Hepatic stellate cell (primary cell): ENCODE data around the gene PACRG.

Source experiments
- DNase-seq: peaks from one replicate; pipeline ENCODE4 v3.0.0; 2011; ENCODE audit warnings: low spot score

Gene PACRG

GRCh38 chr6:163243692-163244589, 516.2 kb downstream of the PACRG start:
- DNase-seq: no peak

DNA sequence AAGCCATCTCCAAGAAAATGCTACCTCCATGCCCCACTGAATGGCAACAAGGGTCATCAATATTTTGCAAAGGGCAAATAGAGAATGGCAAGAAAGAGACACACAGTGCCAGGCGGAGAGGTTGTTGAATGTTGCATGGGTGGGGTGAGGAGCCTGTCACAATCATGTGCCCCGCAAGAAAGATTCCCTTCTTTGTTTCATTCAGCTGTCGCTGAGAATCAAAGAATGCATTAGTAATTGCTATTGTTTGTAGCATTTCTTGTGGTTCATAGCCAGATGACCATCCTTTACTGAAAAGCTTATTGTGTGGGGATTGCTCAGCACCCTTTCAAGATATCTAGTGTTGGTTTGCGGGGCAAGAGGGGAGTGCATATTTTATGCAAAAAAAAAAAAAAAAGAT, 520.3 kb downstream of the PACRG start:
- DNase-seq: no peak

- DNase-seq: no peak
Observed at GRCh38 chr6:163249651-163250101, 521.9 kb downstream of the PACRG start.

- no peak for DNase-seq
Observed at GRCh38 chr6:163250116-163250515, 522.3 kb downstream of the PACRG start.

- DNase-seq: no peak
Observed at GRCh38 chr6:163252061-163252591, 524.4 kb downstream of the PACRG start.

- DNase-seq: no peak
Observed at GRCh38 chr6:163253556-163254213, 525.9 kb downstream of the PACRG start.

DNA sequence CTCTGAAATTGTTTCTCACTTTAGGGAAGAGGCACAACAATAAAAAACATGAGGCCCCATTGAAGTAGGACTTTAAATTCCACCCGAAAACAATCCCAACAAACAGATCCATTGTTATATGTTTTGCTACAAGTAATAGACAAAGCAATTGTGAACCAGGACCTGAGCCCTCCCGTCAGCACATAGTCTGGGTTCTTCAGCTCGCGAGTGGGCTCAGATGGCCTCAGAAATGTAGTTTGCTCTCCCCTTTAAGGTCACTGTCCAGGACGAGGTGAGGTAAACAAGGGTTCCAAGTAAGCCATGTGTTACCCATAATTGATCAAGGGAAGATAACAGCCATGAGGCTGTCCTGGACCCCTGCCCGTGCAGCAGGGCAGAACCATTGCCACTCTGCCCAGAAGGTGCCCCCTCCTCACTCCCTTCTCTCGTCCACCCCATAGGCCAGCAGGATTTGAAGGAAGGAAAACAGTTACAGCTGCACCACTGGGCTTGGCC, 526.6 kb downstream of the PACRG start:
- no peak for DNase-seq

- no peak for DNase-seq
Observed at GRCh38 chr6:163255265-163255664, 527.5 kb downstream of the PACRG start.

DNA sequence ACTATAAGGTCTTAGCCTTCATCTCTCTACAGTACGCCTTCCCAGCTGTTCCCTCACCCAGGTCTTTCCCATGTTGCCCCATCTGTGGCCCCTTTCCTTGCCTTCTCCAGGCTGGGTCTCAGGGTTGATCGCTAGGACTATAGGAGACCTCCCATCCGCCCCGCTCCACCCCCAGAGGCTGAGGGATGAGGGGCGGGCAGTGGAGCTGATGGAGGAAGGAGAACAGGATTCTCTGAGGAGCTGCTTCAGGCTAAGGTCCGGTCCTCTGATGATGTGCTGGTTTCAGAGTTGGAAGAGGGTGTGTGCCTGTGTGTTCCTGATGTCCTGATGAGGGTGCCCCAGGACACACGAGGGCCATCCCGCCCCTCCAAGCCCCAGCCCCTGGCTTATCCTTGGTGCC, 531.9 kb downstream of the PACRG start:
- DNase-seq: no peak

DNA sequence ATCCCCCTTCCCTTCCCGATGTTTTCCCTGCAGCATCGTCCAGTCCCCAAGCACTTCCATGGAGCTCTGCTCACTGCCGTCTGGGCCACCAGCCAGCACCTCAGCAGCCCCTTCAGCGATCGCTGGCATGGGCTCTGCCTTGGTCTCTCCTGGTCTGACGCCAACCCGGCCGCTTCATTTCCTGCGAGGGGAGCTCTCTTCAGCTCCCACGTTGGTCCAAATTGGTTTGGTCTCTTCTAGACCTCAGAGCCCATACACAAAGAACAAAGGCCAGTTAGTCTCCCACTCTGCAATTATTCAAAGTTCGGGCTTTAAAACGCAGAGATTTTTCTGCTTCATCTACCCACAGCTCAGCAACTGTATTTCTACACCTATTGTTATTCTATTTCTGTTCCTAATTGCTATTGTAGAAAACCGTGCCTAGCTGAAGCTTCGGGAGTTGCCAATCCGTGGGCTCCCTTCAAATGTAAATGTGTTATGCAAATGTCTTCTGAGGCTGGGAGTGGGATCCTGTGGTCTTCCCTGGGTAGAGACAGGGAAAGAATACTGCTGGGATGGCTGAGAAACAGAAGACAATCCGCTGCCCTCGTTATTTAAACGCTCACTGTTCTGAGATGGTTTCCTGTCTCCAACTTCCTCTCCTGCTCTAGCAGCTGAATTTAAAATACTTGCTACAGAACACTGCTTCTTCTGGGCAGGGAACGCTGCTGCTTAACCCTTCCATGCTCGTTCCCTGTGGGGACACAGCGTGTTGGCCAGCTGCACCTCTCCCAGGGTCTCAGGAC, 532.5 kb downstream of the PACRG start:
- DNase-seq: no peak

DNA sequence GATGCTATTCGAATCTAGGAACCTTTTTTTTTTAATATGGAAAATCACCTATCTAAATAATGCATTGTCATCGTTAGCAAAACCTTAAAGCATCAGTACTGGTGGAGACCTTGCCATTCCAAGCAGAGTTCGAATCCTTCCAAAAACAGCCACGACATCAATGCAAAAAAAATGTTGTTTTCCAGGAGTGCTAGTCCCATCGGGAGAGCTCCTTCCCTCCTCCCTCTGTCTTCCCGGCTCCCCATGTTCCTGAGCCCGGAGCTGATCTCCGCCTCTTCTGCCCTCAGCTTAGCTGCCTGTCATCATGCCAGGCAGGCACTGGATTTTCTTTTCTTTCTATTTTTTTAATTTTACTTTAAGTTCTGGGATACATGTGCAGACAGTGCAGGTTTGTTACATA, 533.1 kb downstream of the PACRG start:
- DNase-seq: no peak

DNA sequence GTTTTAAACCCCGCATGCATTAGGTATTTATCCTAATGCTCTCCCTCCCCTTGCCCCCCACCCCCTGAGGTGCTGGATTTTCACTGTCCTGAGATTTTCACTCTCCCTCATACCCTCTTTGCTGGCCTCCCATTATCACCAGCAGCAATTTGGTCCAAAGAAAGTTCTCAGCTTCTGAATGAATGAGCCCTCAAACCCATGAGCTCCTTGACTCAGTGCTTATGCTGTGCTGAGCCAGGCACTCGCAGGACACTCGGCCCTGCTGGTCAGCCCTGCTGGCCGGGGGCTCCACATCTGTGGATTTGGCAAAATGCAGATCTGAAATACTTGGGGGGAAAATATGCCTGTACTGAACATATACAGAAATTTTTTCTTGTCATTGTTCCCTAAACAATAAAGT, 533.6 kb downstream of the PACRG start:
- no peak for DNase-seq

DNA sequence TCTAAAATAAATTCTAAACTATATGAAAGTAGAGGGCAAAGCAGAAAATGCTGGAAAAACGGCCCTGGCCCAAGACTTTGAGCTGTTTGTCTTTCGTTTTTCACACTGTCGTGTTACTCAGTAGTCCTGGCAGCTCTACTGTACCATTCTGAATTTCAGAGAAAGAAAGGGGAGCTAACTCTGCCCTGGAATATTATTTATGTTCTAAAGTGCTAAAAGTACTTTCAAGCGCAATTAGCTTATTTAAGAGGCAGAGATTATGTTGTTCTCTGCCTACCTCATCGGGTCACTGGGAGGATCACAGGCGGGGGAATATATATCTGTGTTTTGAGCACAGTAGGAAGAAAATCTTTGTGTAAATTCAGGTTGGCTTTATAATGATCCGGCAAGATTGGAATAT, 534.3 kb downstream of the PACRG start:
- no peak for DNase-seq

- no peak for DNase-seq
Observed at GRCh38 chr6:163263196-163263595, 535.4 kb downstream of the PACRG start.

GRCh38 chr6:163263998-163264661, 536.4 kb downstream of the PACRG start:
- DNase-seq: no peak

GRCh38 chr6:163264662-163265035, 536.9 kb downstream of the PACRG start:
- DNase-seq: no peak

DNA sequence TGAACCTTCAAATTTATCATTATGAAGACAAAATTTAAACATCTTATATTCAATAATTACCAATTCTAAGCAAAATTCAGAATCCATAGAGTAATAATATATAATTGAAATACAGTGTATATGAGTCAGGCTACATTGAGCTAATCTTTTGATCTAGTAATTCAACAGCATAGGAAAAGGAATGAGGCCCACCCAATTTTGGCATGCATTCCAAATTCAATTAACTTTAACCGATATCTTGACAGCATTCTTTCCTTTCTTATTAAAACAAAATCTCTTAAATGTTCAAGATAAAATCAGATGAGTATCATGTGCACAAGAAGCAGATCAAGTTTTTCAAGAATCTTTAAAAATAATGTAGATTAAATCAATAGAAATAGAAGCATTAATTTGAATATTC, 553.9 kb downstream of the PACRG start:
- DNase-seq: no peak

- DNase-seq: no peak
Observed at GRCh38 chr6:163282672-163283071, 554.9 kb downstream of the PACRG start.

GRCh38 chr6:163284151-163284550, 556.4 kb downstream of the PACRG start:
- DNase-seq: no peak

DNA sequence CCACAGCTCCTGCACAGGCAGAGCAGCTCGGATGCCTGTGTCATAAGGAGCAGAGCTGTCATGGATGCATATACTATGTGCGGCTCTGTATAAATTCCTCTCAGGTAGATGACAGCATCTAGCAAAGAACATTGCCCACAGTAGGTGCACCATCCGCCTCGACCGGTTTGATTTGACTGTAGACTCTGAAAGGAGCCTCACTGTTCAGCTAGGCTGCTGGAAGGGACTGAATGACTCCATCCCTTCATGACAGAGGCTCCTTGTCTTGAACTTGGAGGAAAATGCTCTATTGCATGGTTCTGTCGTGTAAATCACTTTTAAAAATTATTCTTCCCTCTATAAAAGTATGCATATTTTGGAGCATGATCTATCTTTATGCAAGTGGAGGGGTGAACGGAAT, 557.9 kb downstream of the PACRG start:
- no peak for DNase-seq

DNA sequence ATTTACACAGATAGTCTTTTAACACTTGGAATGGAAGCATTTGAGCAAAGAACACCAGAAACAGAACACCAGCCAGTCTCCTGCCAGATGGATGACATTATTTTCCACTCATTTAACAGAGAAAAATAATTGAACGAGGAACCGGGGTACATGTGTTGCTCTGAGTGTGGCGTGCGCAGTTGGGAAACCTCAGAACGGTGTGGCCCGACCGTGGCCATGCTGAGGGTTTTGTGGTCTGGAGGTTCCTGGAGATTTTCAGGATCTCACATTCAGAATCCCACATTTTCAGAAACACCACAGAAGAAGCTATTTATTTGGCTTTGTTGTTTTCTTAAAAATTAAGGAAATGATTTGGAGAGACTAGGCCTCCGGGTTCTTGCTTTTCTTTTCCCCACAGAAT, 559.9 kb downstream of the PACRG start:
- no peak for DNase-seq

DNA sequence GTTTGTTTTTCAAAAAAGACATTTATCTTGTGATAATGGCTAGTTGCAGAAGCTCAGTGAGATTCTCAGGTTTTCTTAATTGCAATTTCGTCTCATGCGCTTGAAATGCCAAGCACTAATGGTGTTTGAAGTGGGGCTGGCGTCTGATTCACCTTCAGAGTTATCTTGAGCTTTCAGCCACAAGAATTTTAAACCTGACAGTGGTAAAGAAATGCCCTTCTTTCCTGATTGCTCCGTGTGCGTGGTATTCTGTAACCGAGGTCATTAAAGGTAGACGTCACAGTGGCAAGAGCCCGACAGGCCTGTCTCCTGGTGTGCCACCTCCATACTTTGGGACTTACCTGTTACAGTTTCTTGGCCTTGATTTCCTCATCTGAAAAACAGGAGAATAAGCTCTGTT, 560.3 kb downstream of the PACRG start:
- DNase-seq: no peak
